OCI-LY1 (cell line): ENCODE measurements around the gene TMEM140.
A peak's percentile ranks its signal among the peaks of the same experiment; 100 is the strongest.

Source experiments
- H2AFZ ChIP-seq: fragments of 200-600 bp; sonication (generic), shearing (Covaris generic); 2 replicates; pipeline ENCODE4 v1.6.0; 2014; ENCODE audit warnings: antibody characterized with exemption, mild to moderate bottlenecking, low read length
- H3F3A ChIP-seq: fragments of 200-600 bp; sonication (generic), shearing (Covaris generic); 2 replicates; pipeline ENCODE4 v1.6.0; 2014; ENCODE audit warnings: mild to moderate bottlenecking, antibody characterized with exemption, low read length, moderate library complexity; ENCODE audit not compliant: insufficient read depth
- H3K27ac ChIP-seq: fragments of 200-600 bp; sonication (generic); 2 replicates; pipeline ENCODE4 v1.5.1; 2014; ENCODE audit warnings: low read length, mixed run types, mild to moderate bottlenecking, low read depth; ENCODE audit not compliant: poor library complexity, severe bottlenecking
- H3K27me3 ChIP-seq: fragments of 200-600 bp; sonication (generic); 2 replicates; pipeline ENCODE4 v1.6.0; 2014; ENCODE audit warnings: antibody characterized with exemption, mild to moderate bottlenecking, low read length, moderate library complexity; ENCODE audit not compliant: insufficient read depth
- H3K36me3 ChIP-seq: fragments of 200-600 bp; sonication (generic); 2 replicates; pipeline ENCODE4 v1.6.1; 2014; ENCODE audit warnings: mild to moderate bottlenecking, antibody characterized with exemption, low read length, moderate library complexity, mixed read lengths; ENCODE audit not compliant: insufficient read depth
- H3K4me1 ChIP-seq: fragments of 200-600 bp; sonication (generic); 2 replicates; pipeline ENCODE4 v1.5.1; 2014; ENCODE audit warnings: mild to moderate bottlenecking, low read length, moderate library complexity; ENCODE audit not compliant: insufficient read depth, severe bottlenecking
- H3K4me2 ChIP-seq: fragments of 200-600 bp; sonication (generic), shearing (Covaris generic); 2 replicates; pipeline ENCODE4 v1.6.1; 2014; ENCODE audit warnings: low read length
- H3K4me3 ChIP-seq: fragments of 200-600 bp; sonication (generic); 2 replicates; pipeline ENCODE4 v1.5.1; 2014; ENCODE audit warnings: low read length, low read depth, mild to moderate bottlenecking, mixed read lengths; ENCODE audit not compliant: poor library complexity, severe bottlenecking
- H3K79me2 ChIP-seq: fragments of 200-600 bp; shearing (Covaris generic); 2 replicates; pipeline ENCODE4 v1.6.1; 2016; ENCODE audit warnings: mixed run types, low read length, mixed read lengths; ENCODE audit not compliant: insufficient read depth
- H3K9ac ChIP-seq: fragments of 200-600 bp; sonication (generic), shearing (Covaris generic); 2 replicates; pipeline ENCODE4 v1.6.1; 2014; ENCODE audit warnings: mild to moderate bottlenecking, low read length, mixed read lengths
- H3K9me2 ChIP-seq: fragments of 200-600 bp; sonication (generic), shearing (Covaris generic); 2 replicates; pipeline ENCODE4 v1.6.1; 2014; ENCODE audit warnings: low read depth, mild to moderate bottlenecking, low read length, mixed read lengths
- H3K9me3 ChIP-seq: fragments of 200-600 bp; shearing (Covaris generic); 2 replicates; pipeline ENCODE4 v1.6.1; 2014; ENCODE audit warnings: low read length, mixed read lengths
- H4K20me1 ChIP-seq: fragments of 200-600 bp; sonication (generic), shearing (Covaris generic); 2 replicates; pipeline ENCODE4 v1.6.0; 2016; ENCODE audit warnings: mild to moderate bottlenecking, low read length; ENCODE audit not compliant: insufficient read depth
- EZH2 ChIP-seq: fragments of 200-600 bp; sonication (generic), shearing (Covaris generic); IDR thresholded peaks from 2 replicates; pipeline ENCODE4 v1.8.0; 2017; ENCODE audit warnings: borderline replicate concordance, mixed run types, mild to moderate bottlenecking, antibody characterized with exemption, low read length, moderate library complexity, mixed read lengths
- TF ChIP-seq, protein P1 (sequence below): fragments of 200-600 bp; sonication (generic), shearing (Covaris generic); IDR thresholded peaks from 2 replicates; pipeline ENCODE4 v1.5.1; 2017; ENCODE audit warnings: mild to moderate bottlenecking, antibody characterized with exemption, low read length, moderate library complexity, mixed read lengths

The TMEM140 gene

DNA sequence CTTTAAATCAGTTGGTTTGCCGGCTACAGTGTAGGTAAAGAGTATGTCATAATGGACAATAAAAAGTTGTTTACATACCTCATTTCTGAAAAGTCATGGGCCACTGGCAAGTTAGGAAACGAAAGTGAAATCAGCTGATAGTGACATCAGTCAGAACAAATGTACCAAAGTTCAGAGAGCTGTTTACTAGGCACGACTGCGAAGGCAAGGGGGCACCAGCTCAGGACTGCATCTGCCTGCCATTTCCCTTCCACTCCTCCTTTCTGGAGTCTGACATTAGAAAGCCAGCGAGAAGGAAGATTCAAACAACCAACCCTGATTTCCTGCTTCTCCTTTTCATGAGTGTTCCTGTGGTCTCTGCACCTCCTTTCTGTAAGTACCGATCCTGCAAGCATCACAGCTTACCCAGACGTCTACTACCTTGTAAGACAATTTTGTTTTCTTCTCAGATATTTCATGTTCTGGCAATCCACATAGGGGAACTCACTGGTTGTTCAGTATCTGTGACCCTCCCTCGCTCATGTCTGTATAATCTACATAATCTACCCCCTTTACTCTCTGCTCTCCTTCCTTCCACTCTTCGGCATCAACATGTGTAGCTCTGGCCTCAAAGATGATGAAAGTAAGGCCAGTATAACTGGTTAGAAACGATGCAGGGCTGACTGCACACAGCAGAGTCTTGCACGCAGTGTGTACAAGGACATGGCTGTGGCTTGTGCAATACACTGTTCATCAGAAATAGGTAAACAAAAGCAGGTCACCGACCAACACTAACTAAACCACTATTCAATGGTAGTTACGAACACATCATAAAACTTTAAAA is at the start of gene TMEM140:
TMEM140 (plus strand) TSS at position 174 of the 823 bp plus-strand sequence. CDS start 16,370 bp downstream, outside the sequence.
- H3K36me3 ChIP-seq, result no peaks in the 10 kb centered on the region
- H3K4me2 ChIP-seq, result peak within 1 kb of the TSS; percentile 92
- no peaks in the 10 kb centered on the region for H3F3A ChIP-seq
- peak within 1 kb of the TSS; percentile 68 for H3K9ac ChIP-seq
- no peaks in the 10 kb centered on the region; the same call in 1 of the 2 replicates for H3K79me2 ChIP-seq
- H3K4me1 ChIP-seq, result peaks cover 56% of the 10 kb centered on the region
- peak within 1 kb of the TSS; percentile 65 for H3K4me3 ChIP-seq
- H2AFZ ChIP-seq, result peak within 1 kb of the TSS; percentile 33
- no peaks in the 10 kb centered on the region for H3K9me3 ChIP-seq
- no peaks in the 10 kb centered on the region for H3K9me2 ChIP-seq
- H3K27me3 ChIP-seq, result no peaks in the 10 kb centered on the region
- peak within 1 kb of the TSS; percentile 87 for H3K27ac ChIP-seq
- TF ChIP-seq, protein P1, sequence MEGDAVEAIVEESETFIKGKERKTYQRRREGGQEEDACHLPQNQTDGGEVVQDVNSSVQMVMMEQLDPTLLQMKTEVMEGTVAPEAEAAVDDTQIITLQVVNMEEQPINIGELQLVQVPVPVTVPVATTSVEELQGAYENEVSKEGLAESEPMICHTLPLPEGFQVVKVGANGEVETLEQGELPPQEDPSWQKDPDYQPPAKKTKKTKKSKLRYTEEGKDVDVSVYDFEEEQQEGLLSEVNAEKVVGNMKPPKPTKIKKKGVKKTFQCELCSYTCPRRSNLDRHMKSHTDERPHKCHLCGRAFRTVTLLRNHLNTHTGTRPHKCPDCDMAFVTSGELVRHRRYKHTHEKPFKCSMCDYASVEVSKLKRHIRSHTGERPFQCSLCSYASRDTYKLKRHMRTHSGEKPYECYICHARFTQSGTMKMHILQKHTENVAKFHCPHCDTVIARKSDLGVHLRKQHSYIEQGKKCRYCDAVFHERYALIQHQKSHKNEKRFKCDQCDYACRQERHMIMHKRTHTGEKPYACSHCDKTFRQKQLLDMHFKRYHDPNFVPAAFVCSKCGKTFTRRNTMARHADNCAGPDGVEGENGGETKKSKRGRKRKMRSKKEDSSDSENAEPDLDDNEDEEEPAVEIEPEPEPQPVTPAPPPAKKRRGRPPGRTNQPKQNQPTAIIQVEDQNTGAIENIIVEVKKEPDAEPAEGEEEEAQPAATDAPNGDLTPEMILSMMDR, result no peak
- no peak for TF ChIP-seq EZH2
- H4K20me1 ChIP-seq, result no peaks in the 10 kb centered on the region

DNA sequence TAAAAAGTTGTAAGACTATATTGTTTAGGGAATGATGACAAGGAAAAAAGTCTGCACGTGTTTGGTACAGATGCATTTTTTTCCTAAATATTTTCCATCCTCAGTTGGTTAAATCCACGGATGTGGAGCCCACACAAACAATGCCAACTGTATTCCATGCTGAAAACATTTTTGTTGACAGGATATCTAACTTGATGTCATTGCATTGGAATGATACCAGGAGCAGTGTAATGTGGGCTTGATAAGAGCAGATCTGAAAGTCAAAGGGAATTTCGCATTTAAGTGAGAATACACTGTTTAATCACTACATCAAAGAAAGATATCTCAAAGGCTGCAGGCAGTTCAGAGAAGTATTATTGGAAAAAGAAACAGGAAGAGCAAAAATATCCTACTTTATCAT is 49.5 kb upstream of the TMEM140 start:
- H3K27ac ChIP-seq, result no peak overlapping the region
- TF ChIP-seq, protein P1, result no peak
- no peak for TF ChIP-seq EZH2
- no peaks in the 10 kb centered on the region for H3K9me3 ChIP-seq
- H3K9me2 ChIP-seq, result no peaks in the 10 kb centered on the region
- no peaks in the 10 kb centered on the region for H3K27me3 ChIP-seq
- H3K36me3 ChIP-seq, result no peaks in the 10 kb centered on the region
- no peaks in the 10 kb centered on the region for H4K20me1 ChIP-seq
- H3K4me3 ChIP-seq, result no peak overlapping the region
- no peak overlapping the region for H3K4me2 ChIP-seq
- H3F3A ChIP-seq, result no peaks in the 10 kb centered on the region
- no peak overlapping the region for H3K9ac ChIP-seq
- H2AFZ ChIP-seq, result no peak overlapping the region
- H3K79me2 ChIP-seq, result no peaks in the 10 kb centered on the region
- no peaks in the 10 kb centered on the region for H3K4me1 ChIP-seq

DNA sequence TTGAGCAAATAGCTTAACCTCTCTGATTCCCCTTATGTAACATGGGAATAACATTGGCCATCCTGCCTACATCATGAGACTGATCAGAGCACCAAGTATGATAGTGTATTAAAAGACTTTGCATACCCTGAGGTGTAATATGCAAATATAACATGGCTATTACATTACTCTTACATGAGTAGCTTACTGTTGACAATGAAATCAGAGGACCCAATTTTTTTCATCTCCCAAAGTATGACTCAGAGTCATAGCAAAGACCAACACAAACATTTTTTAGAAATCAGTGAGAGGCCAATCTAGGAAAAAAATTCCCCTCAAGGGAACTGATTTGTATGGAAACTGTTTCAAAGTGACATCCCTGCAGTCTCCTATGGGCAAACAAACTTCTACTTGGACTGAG is 47.0 kb upstream of the TMEM140 start:
- Histone ChIP-seq H3K27ac (no peak overlapping the region), H3K79me2 (no peaks in the 10 kb centered on the region), H3K4me2 (no peak overlapping the region), H2AFZ (no peak overlapping the region), H4K20me1 (no peaks in the 10 kb centered on the region), H3K36me3 (no peaks in the 10 kb centered on the region), H3K9ac (no peak overlapping the region), H3F3A (no peaks in the 10 kb centered on the region), H3K4me1 (no peaks in the 10 kb centered on the region), H3K4me3 (no peak overlapping the region), H3K9me3 (no peaks in the 10 kb centered on the region), H3K27me3 (no peaks in the 10 kb centered on the region), H3K9me2 (no peaks in the 10 kb centered on the region)
- TF ChIP-seq, protein P1, result no peak
- no peak for TF ChIP-seq EZH2
